HG03139 (cell line): ENCODE results near the gene FAM229A.

Experiments
- ATAC-seq: cut with Tn5 transposase; IDR thresholded peaks from one replicate; pipeline ENCODE4 v1.9.1; 2021; ENCODE audit not compliant: unreplicated experiment

The FAM229A gene

GRCh38 chr1:32350785-32351398, 11.4 kb downstream of the FAM229A start:
- ATAC-seq = peak; percentile 22

GRCh38 chr1:32349211-32349708, 13.0 kb downstream of the FAM229A start:
- ATAC-seq = no peak

DNA sequence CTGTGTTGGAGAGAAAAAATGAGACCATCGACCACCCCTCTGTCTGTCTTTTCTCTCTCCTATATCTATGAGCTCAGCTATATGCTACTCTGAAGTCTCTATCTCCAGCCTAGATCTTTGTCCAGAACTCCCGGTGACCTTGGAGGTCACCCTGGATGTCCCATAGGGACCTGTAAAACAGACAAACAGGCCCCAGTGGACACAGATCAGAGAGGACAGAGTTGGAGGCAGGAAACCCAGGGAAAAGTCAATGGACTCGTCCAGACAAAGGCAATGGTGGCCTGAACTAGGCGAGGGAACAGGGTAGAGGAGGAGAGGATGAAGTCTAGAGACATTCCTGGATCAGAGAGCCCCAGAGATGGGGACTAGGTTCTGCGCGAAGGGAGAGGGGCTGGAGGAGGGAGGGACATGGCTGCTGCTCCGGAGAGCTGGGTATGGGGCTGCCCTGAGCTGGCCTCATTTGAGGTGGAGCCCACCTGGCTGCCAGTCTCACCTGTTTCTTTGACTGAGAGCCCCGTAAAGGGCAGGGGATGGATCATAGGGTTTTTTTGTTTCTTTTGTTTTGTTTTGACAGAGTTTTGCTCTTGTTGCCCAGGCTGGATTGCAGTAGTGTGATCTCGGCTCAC, 15.6 kb downstream of the FAM229A start:
- no peak for ATAC-seq

DNA sequence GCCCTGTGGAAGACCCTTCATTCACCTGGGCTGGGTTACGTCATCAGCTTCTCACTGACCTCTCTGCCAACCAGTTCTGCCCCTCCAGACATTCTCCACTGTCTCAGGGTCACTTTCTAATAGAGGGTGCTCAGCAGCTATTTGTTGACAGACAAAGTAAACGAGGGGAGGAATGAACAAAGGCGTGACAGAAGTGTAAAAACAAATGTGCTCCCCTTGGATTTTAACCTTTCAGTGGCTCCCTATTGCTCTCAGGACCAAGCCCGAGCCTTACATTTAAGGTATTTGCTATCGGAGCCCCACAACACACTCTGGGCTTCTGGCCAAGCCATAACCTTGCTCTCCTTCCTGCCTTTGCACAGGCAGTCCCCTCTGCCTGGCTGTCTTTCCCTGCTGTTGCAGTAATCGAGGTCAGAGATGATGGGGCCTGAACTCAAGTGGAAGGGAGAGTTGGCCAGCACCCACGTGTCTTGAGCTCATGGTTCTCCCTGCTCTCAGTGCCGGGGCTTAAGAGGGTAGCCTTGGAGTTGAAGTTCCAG, 16.9 kb downstream of the FAM229A start:
- ATAC-seq = no peak

GRCh38 chr1:32342704-32343103, 19.6 kb downstream of the FAM229A start:
- no peak for ATAC-seq

- ATAC-seq = no peak
These were observed 20.3 kb downstream of the FAM229A start for GRCh38 chr1:32341971-32342370.

GRCh38 chr1:32341186-32341757, 21.0 kb downstream of the FAM229A start:
- ATAC-seq = no peak

GRCh38 chr1:32339363-32339978, 22.8 kb downstream of the FAM229A start:
- no peak for ATAC-seq

DNA sequence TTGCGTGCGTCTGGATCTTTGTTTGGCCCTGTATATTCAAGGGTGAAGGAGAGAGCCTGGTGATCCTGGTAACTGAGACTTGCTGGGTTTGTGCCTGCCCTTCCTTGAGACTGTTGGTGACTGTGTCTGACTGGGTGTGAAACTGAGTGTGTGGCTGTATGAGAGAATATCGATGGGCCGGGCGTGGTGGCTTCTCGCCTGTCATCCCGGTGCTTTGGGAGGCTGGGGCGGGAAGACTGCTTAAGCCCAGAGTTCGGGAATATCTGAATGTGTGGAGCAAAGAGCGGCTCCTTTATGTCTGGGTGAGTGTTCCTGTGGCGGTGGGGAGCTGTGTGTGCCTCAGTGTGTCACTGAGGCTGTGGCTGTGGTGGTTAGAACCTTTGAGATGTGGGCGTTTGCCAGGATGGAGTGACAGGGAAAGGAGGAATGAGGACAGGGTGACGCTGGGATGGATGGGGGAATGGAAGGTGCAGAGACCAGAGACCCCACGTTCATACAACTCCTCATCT, 23.6 kb downstream of the FAM229A start:
- ATAC-seq = no peak

GRCh38 chr1:32337855-32338636, 24.2 kb downstream of the FAM229A start:
- no peak for ATAC-seq

GRCh38 chr1:32336963-32337675, 25.2 kb downstream of the FAM229A start:
- ATAC-seq = no peak

- no peak for ATAC-seq
These were observed 25.7 kb downstream of the FAM229A start for GRCh38 chr1:32336591-32336932.

DNA sequence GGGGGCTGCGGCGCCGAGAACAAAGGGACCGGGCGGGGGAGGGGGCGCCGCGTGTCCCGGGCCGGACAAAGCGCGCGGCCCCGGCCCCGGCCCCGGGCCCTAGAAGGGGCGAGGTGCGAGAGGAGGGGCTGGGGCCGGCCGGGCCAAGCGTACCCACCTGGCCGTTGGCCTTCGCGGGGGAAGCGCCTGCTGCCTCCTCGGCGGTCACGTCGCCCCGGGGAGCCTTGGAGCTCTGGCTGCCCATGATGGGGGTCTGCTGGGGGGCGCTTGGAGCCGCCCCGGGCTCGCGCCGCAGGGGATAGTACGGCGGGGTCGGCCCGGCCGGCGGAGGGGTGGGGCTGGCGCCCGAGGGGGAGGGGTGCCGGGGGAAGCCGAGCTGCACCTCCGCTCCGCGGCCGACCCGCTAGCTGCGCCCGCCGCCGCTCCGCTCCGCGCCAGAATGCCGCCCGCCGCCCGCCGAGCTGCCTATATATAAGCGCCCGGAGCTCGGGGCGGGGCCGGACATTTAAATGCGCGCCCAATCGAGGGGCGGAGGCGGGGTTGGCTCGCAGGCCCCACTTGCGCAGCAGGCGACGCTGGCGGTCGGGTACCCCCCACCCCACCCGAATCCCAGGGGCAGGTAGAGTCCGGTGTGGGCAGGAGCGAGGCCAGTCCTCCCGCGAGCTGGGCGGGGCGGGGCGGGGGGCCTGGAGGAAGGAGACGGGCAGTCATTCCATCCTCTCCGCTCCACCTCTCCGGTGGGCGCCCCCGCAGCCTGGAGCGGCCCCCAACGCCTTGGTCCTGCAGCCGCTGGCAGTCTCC, 26.3 kb downstream of the FAM229A start, which contains the start of gene MARCKSL1:
TSS of gene MARCKSL1 (minus strand) at position 444 of the 801 bp plus-strand sequence. CDS start at position 244, 200 bp downstream.
- peak; percentile 42 for ATAC-seq

- no peak for ATAC-seq
These were observed 26.8 kb downstream of the FAM229A start for GRCh38 chr1:32335535-32335789.

- ATAC-seq = no peak
These were observed 27.3 kb downstream of the FAM229A start for GRCh38 chr1:32334864-32335534.

GRCh38 chr1:32334274-32334861, 27.9 kb downstream of the FAM229A start:
- no peak for ATAC-seq

DNA sequence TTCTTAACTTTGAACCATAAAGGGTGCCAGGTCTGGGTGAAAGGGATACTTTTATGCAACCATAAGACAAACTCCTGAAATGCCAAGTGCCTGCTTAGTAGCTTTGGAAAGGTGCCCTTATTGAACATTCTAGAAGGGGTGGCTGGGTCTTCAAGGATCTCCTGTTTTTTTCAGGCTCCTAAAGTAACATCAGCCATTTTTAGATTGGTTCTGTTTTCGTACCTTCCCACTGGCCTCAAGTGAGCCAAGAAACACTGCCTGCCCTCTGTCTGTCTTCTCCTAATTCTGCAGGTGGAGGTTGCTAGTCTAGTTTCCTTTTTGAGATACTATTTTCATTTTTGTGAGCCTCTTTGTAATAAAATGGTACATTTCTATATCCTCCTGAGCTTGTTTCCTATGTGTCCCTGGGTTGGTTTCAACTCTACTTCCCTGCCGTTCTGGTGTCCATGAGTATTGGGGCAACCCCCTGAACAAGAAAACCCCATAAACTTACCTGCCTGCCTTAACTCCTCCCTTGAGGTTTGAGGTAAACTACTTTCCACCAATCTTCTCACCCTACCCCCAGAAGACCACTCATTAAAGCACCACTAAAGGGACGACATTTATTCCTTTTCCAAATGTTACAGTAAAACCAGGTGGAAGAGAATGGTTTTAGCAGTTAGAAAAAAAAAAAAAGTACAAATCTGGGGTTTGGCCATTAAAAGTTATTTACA, 28.9 kb downstream of the FAM229A start:
- no peak for ATAC-seq
